Kidney epithelial cell (primary cell): ENCODE measurements around the gene BEND5. TPM values are rescaled to one million over a fixed set of nuclear protein-coding genes. Genes with fewer than 3 reads are reported as not detected.
A peak's percentile ranks its signal among the peaks of the same experiment; 100 is the strongest.

Experiments used
- DNase-seq: peaks from one replicate; pipeline ENCODE4 v3.0.0-alpha.2; 2010; ENCODE audit warnings: low read depth
- H3K27me3 ChIP-seq: 2 replicates; pipeline ENCODE4 v1.6.0; 2011; ENCODE audit warnings: low read length; ENCODE audit not compliant: control insufficient read depth, insufficient read depth
- H3K36me3 ChIP-seq: 2 replicates; pipeline ENCODE4 v1.5.1; 2011; ENCODE audit warnings: low read length; ENCODE audit not compliant: control insufficient read depth, insufficient read depth
- H3K4me3 ChIP-seq: 2 replicates; pipeline ENCODE4 v1.5.1; 2011; ENCODE audit warnings: low read depth, mild to moderate bottlenecking, control low read depth, low read length
- CTCF ChIP-seq: IDR thresholded peaks from 2 replicates; pipeline ENCODE4 v1.5.1; 2011; ENCODE audit warnings: mild to moderate bottlenecking, moderate library complexity, low read length, control low read depth, inconsistent platforms; ENCODE audit not compliant: insufficient read depth, poor library complexity, severe bottlenecking
- total RNA-seq: library from RNA; depleted of rRNA; stranded (reverse); fragments of >200 nt; gene quantifications from 2 replicates; pipeline ENCODE4 v1.2.3, GENCODE V29; 2015

Gene BEND5
- total RNA-seq, 1 donor from 2014 or later: 4.2 TPM

- no peak overlapping the region for H3K4me3 ChIP-seq
- no peak for TF ChIP-seq CTCF
- H3K27me3 ChIP-seq: no peaks in the 10 kb centered on the region
- DNase-seq: no peak
- H3K36me3 ChIP-seq: no peaks in the 10 kb centered on the region
Observed at GRCh38 chr1:48790397-48790796, 13.7 kb upstream of the BEND5 start.

- DNase-seq: no peak
- Histone ChIP-seq H3K27me3 (no peaks in the 10 kb centered on the region), H3K4me3 (no peak overlapping the region), H3K36me3 (no peaks in the 10 kb centered on the region)
- TF ChIP-seq CTCF: no peak
Observed at GRCh38 chr1:48789903-48790302, 13.2 kb upstream of the BEND5 start.

- Histone ChIP-seq H3K27me3 (no peaks in the 10 kb centered on the region), H3K36me3 (no peaks in the 10 kb centered on the region), H3K4me3 (no peak overlapping the region)
- no peak for DNase-seq
- TF ChIP-seq CTCF: no peak
Observed at GRCh38 chr1:48785869-48786268, 9.2 kb upstream of the BEND5 start.

DNA sequence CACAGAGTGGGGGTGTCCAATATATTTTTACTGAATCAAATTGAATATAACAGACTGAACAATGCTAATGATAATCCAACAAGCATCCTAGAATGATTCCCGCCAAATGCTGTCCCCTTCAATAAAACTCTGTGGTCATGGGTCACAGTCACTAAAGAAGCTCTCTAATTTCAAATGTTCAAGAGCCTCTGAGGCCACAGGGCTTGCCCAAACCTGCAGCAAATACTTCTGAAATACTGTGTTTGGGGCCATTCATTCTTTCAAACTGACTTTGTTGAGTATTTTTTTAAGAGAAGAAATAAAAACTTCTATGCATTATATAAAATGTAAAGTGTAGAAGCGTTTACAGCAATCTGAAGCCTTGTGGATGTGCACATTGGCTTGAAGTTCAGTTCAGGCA is 7.6 kb upstream of the BEND5 start:
- DNase-seq: no peak
- H3K4me3 ChIP-seq: no peak overlapping the region
- TF ChIP-seq CTCF: no peak
- H3K27me3 ChIP-seq: no peaks in the 10 kb centered on the region
- no peaks in the 10 kb centered on the region for H3K36me3 ChIP-seq

DNA sequence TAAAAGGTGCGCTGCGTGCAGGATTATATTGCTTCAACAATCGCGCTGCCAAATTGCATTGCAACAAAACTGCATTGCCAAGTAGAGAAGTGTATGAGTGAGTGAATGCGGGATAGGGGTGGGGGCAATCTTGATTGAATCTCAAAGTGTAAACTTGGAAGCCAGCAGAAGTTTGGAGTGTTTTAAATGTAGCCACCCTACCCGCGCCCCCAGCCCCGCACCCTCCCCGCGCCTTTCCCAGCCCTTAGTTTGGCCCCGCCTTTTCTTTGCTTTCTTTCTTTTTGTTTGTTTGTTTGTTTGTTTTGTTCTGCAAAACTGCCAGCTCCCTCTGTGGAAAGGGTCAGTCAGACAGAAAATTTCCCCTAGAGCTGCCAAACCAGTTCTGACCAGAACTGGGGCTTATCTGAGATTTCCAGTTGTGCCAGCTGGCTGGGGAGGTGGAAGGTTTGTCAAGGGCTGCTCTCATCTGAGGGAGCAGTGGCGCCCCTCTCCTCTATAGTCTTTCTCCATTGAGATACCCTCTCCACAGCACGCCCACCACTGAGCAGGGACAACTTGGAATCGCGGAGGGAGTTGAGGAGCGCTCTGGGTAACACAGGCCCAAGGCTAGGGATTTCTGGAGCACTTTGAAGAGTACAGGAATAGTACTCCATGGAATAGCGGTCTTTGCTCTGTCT is 666 bp upstream of the BEND5 start:
- no peak for TF ChIP-seq CTCF
- Histone ChIP-seq H3K4me3 (peak overlapping the region; percentile 51), H3K27me3 (no peaks in the 10 kb centered on the region), H3K36me3 (no peaks in the 10 kb centered on the region)
- no peak for DNase-seq

GRCh38 chr1:48775831-48776392 is 779 bp downstream of the BEND5 start:
- peak overlapping the region; percentile 51 for H3K4me3 ChIP-seq

More at GRCh38 chr1:48775831-48776392, 779 bp downstream of the BEND5 start:
- DNase-seq: no peak
- no peak for TF ChIP-seq CTCF
- no peaks in the 10 kb centered on the region for H3K27me3 ChIP-seq
- no peaks in the 10 kb centered on the region for H3K36me3 ChIP-seq
